Anterior cingulate cortex (tissue), 58 donors: ENCODE results near the gene BRS3.
"Not testable (repeated sequence)": the region's sequence is repeated elsewhere in the genome, so short reads cannot be mapped to it uniquely, and the experiment has no call there.

Experiments used
- DNase-seq, 58 donors: peaks; one replicate each; lab custom pipeline; 2025; lab: John Stamatoyannopoulos, UW

Gene BRS3

DNA sequence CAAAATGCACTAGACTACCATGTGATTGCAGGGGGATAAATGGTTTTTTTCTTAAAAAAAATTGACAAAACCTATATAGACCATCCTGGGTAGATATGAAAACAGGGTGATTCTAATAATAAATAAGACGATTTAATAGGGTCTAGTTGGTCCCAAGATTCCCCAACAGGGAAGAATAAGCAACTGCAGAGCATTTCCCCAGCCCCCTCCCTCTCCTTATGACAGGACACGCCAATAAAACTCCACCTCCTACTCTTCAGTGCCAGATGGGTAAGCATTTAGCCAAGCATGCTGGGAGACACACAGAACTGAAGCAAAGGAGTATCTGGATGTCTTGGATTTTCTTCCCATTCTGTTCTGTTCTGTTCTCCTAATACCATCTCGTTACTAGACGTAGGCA, at the start of gene BRS3:
Gene BRS3, plus strand, starts transcription at position 301 of the 400 bp plus-strand sequence. CDS start 168 bp downstream, outside the sequence.
- no peak for DNase-seq

DNA sequence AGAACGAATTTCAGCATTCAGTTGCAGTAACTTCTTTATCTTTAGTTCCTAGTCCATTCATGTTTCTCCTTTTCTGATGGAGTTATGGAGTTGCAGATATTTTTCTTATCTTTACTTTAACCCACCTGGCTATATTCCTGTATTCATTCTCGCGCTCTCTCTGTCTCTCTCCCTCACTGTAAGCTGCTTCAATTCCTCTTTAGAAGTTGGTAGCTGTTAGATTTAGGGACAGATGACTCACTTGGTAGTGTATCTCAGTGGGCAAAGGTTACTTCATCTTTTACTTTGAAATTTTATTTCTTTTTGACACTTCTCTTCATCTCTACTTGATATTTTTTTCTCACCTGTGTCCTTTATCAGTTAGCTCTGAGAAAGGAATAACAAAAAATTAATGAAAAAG, 49.6 kb upstream of the BRS3 start:
- DNase-seq = no peak

- DNase-seq = not testable (repeated sequence)
These were observed 42.1 kb upstream of the BRS3 start for GRCh38 chrX:136445674-136446073.

GRCh38 chrX:136446208-136446607, 41.5 kb upstream of the BRS3 start:
- no peak for DNase-seq

DNA sequence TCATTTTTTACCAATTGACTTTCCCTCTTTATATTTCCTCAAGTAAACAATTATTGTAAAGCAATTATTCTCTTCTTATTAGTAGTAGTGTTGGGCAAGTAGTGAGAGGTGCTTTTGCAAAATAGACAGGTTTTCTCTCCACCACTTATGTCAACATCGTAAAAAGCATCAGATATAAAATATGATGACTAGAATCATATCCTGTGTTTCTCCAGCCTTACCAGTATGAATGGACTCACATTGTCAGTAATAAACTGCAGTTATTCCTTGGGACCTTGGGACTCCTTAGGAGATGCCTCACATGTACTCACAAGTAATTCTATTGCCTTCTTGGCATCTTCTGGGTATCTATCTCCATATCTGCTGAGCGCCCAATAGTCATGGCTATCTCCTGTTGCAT, 40.4 kb upstream of the BRS3 start:
- no peak for DNase-seq

DNA sequence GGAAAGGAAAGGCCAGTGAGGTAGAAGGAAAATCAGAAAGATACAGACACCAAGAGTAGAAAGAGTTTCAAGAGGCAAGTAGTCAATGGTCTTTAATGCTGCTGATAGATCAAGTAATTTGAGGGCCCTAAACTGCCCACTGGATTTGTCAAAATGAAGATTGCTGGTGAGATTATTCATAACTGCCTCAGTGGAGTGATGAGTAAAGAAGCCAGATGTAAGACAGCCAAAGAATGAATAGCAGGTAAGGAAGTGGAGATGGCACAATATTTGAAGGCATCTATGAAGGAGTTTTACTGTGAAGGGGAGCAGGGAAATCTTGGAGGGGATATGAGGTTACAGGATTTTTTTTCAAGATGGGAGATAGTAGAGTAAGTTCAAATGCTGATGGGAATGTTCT, 39.8 kb upstream of the BRS3 start:
- DNase-seq = no peak

- DNase-seq = no peak
These were observed 37.5 kb upstream of the BRS3 start for GRCh38 chrX:136450050-136450830.

DNA sequence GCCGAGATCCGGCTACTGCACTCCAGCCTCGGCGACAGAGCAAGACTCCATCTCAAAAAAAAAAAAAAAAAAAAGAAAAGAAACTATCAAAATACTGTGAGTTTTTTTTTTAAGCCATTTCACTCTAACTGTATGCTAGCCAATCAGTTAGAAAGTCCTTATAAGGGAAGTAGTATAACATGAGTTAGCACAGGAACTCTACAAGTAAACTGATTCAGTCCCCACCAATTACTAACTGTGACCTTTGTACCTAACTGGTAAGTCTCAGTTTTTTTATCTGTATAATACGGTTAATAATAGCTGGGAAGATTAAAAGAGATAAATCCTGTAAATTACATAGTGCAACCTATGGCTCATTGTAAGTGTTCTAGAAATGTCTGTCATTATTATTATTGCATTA, 35.1 kb upstream of the BRS3 start:
- no peak for DNase-seq

GRCh38 chrX:136453114-136453513, 34.6 kb upstream of the BRS3 start:
- no peak for DNase-seq

- no peak for DNase-seq
These were observed 34.0 kb upstream of the BRS3 start for GRCh38 chrX:136453771-136454170.

GRCh38 chrX:136456133-136456532, 31.6 kb upstream of the BRS3 start:
- no peak for DNase-seq

DNA sequence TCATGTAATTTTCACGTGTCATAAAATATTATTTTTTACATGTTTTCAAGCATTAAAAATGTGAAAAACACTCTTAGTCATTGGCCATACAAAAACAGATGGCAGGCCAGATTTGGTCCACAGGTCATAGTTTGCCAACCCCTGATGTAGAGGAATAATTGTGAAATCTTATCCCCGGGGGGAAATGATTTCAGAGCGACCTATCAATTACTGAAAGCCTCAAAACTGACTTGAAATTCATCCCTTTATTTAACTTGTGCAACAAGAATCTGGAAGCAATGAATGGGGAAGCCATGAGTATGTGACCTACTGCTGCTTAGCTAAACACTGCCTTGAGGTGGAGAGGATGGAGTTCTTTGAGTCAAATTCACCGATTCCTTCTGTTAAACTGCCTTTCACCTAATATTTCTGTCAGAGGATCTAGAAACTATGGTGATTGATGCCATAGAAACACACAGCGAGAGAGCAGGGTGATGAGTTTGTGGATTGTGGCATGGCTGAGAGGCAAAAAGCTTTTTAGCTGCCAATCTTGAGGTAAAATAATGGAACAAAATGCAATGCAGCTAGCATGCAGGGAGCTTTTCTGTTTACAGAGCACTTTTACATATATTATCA, 30.3 kb upstream of the BRS3 start:
- no peak for DNase-seq

DNA sequence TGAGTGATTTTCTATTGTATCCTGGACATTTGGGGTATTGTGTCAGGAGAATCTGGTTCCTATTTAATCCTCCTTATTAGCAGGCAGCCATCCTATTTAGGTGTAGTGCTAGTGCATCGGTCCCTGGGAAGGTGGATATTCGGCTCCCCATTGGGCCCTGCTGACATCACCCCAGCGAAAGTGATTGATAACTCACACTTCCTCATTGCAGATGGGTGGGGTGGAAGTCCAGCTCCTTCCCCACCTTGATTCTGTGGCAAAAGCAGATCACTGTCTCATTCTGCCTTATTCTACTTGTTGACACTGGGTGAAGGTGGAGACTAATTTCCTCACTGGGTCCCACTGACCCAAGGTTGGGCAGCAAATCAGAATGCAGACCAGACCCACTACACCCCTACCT, 23.2 kb upstream of the BRS3 start:
- DNase-seq = no peak

GRCh38 chrX:136467303-136467702, 20.4 kb upstream of the BRS3 start:
- no peak for DNase-seq

- DNase-seq = no peak
These were observed 19.2 kb upstream of the BRS3 start for GRCh38 chrX:136468391-136469103.

DNA sequence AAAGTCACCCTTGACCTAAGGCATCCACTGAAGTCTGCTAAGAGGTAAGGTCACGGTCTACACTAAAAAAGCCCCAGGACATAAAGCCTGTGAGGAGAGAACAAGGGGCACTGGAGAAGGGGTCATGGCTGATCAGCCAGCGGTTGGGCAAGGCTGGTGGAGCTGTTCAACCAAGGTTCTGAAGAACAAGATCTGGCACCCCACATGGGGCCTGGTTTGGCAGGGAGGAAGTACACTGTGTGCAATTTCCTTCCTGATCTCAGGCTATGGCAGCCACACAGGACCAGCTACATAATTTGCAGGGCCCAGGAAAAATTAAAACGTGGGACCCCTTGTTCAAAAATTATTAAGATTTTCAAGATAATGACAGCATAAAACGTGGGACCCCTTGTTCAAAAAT, 14.1 kb upstream of the BRS3 start:
- DNase-seq = no peak

GRCh38 chrX:136475236-136475635, 12.5 kb upstream of the BRS3 start:
- peak in 4 of 58 donors; percentile 0 to 16 (median 5) for DNase-seq

- no peak for DNase-seq
These were observed 11.2 kb upstream of the BRS3 start for GRCh38 chrX:136476501-136476900.

- DNase-seq = no peak
These were observed 10.7 kb upstream of the BRS3 start for GRCh38 chrX:136477026-136477425.

GRCh38 chrX:136480383-136480782, 7.4 kb upstream of the BRS3 start:
- no peak for DNase-seq

DNA sequence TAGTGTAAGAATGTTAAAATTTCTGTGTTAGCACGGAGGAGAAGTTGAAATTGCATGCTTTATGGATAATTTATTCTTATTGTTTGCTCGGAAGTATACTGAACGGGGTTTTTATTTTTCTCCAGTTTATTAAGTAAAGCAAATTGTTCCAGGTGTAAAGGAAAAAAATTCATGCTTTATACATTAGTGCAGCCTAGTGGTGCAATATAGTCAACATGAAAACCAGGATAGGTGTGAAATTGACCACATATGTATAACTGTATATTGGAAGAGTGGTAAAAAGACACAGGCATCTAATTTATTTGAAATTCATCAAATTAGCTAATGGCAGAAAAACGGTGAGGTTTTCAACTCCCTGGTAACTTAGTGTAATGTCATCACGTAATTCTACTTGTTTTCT, 959 bp downstream of the BRS3 start:
- DNase-seq = no peak

DNA sequence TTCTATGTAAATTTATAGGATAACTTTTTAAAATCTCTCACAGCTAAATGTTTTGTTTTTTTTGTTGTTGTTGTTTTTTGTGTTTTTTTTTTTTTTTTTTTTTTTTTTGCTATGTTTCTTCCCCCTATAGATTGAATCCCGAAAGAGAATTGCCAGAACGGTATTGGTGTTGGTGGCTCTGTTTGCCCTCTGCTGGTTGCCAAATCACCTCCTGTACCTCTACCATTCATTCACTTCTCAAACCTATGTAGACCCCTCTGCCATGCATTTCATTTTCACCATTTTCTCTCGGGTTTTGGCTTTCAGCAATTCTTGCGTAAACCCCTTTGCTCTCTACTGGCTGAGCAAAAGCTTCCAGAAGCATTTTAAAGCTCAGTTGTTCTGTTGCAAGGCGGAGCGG, 4.1 kb downstream of the BRS3 start:
- no peak for DNase-seq
